NCI-H146 treated with DMSO at 0.1 percent for 48 hours (cell line): ENCODE measurements around the gene OXLD1.
A peak's percentile ranks its signal among the peaks of the same experiment; 100 is the strongest.

Experiments used
- DNase-seq: peaks from one replicate; lab custom pipeline; 2025; ENCODE audit not compliant: unreplicated experiment; lab: John Stamatoyannopoulos, UW

Gene OXLD1

GRCh38 chr17:81702934-81703746, 36.7 kb upstream of the OXLD1 start, which contains the start of gene MRPL12:
MRPL12 (plus strand) TSS chr17:81703367; CDS start chr17:81703502, 135 bp downstream.
- peak; percentile 84 for DNase-seq

- DNase-seq = no peak
These were observed 35.1 kb upstream of the OXLD1 start for GRCh38 chr17:81701288-81702071.

- no peak for DNase-seq
These were observed 34.2 kb upstream of the OXLD1 start for GRCh38 chr17:81700353-81701287.

GRCh38 chr17:81697261-81698044, 31.0 kb upstream of the OXLD1 start:
- no peak for DNase-seq

- no peak for DNase-seq
These were observed 30.0 kb upstream of the OXLD1 start for GRCh38 chr17:81696218-81696941.

GRCh38 chr17:81695801-81696200, 29.4 kb upstream of the OXLD1 start:
- DNase-seq = no peak

GRCh38 chr17:81695211-81695610, 28.8 kb upstream of the OXLD1 start:
- DNase-seq = no peak

- no peak for DNase-seq
These were observed 28.4 kb upstream of the OXLD1 start for GRCh38 chr17:81694810-81695209.

- DNase-seq = no peak
These were observed 27.3 kb upstream of the OXLD1 start for GRCh38 chr17:81693509-81694210.

- no peak for DNase-seq
These were observed 25.2 kb upstream of the OXLD1 start for GRCh38 chr17:81691608-81692007.

GRCh38 chr17:81691196-81691595, 24.8 kb upstream of the OXLD1 start:
- DNase-seq = no peak

GRCh38 chr17:81690549-81690948, 24.1 kb upstream of the OXLD1 start:
- DNase-seq = no peak

- DNase-seq = no peak
These were observed 23.7 kb upstream of the OXLD1 start for GRCh38 chr17:81690066-81690465.

GRCh38 chr17:81688616-81689015, 22.2 kb upstream of the OXLD1 start:
- DNase-seq = no peak

- no peak for DNase-seq
These were observed 21.6 kb upstream of the OXLD1 start for GRCh38 chr17:81687770-81688541.

- no peak for DNase-seq
These were observed 20.2 kb upstream of the OXLD1 start for GRCh38 chr17:81686614-81687013.

GRCh38 chr17:81685108-81685507, 18.7 kb upstream of the OXLD1 start:
- DNase-seq = no peak

- no peak for DNase-seq
These were observed 18.1 kb upstream of the OXLD1 start for GRCh38 chr17:81684442-81684911.
